ENCODE measurements around the gene TBX1.

Gene TBX1

GRCh38 chr22:19786264-19786585 lies 25.6 kb downstream of the TBX1 start:
- no peak overlapping the region for H3K4me3 ChIP-seq (ENCODE audit: control insufficient read depth, low read depth, low read length)
- DNase-seq (ENCODE audit: low read depth), result no peak
- TF ChIP-seq, protein P1, sequence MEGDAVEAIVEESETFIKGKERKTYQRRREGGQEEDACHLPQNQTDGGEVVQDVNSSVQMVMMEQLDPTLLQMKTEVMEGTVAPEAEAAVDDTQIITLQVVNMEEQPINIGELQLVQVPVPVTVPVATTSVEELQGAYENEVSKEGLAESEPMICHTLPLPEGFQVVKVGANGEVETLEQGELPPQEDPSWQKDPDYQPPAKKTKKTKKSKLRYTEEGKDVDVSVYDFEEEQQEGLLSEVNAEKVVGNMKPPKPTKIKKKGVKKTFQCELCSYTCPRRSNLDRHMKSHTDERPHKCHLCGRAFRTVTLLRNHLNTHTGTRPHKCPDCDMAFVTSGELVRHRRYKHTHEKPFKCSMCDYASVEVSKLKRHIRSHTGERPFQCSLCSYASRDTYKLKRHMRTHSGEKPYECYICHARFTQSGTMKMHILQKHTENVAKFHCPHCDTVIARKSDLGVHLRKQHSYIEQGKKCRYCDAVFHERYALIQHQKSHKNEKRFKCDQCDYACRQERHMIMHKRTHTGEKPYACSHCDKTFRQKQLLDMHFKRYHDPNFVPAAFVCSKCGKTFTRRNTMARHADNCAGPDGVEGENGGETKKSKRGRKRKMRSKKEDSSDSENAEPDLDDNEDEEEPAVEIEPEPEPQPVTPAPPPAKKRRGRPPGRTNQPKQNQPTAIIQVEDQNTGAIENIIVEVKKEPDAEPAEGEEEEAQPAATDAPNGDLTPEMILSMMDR (IDR thresholded peaks at IDR 0.05; ENCODE audit: control insufficient read depth, insufficient read depth, low read depth, low read length, missing control alignments), result no peak

- DNase-seq (ENCODE audit: low read depth), result no peak
- TF ChIP-seq, protein P1 (IDR thresholded peaks at IDR 0.05; ENCODE audit: control insufficient read depth, insufficient read depth, low read depth, low read length, missing control alignments), result no peak
- no peak overlapping the region for H3K4me3 ChIP-seq (ENCODE audit: control insufficient read depth, low read depth, low read length)
Measured at GRCh38 chr22:19786959-19787848, 26.6 kb downstream of the TBX1 start.

- TF ChIP-seq, protein P1 (IDR thresholded peaks at IDR 0.05; ENCODE audit: control insufficient read depth, insufficient read depth, low read depth, low read length, missing control alignments), result no peak
- no peak for DNase-seq (ENCODE audit: low read depth)
- H3K4me3 ChIP-seq (ENCODE audit: control insufficient read depth, low read depth, low read length), result no peak overlapping the region
Measured at GRCh38 chr22:19787849-19788141, 27.2 kb downstream of the TBX1 start.

GRCh38 chr22:19788661-19789225 lies 28.2 kb downstream of the TBX1 start:
- H3K4me3 ChIP-seq (ENCODE audit: control insufficient read depth, low read depth, low read length), result no peak overlapping the region
- DNase-seq (ENCODE audit: low read depth), result no peak
- TF ChIP-seq, protein P1 (IDR thresholded peaks at IDR 0.05; ENCODE audit: control insufficient read depth, insufficient read depth, low read depth, low read length, missing control alignments), result no peak

GRCh38 chr22:19789406-19789805 lies 28.8 kb downstream of the TBX1 start:
- TF ChIP-seq, protein P1 (IDR thresholded peaks at IDR 0.05; ENCODE audit: control insufficient read depth, insufficient read depth, low read depth, low read length, missing control alignments), result no peak
- DNase-seq (ENCODE audit: low read depth), result no peak
- H3K4me3 ChIP-seq (ENCODE audit: control insufficient read depth, low read depth, low read length), result no peak overlapping the region

- TF ChIP-seq, protein P1 (IDR thresholded peaks at IDR 0.05; ENCODE audit: control insufficient read depth, insufficient read depth, low read depth, low read length, missing control alignments), result no peak
- H3K4me3 ChIP-seq (ENCODE audit: control insufficient read depth, low read depth, low read length), result no peak overlapping the region
- DNase-seq (ENCODE audit: low read depth), result no peak
Measured at GRCh38 chr22:19789828-19790227, 29.2 kb downstream of the TBX1 start.

Measured in AG09309 (cell line).